ENCODE data around the gene MINDY1.

The MINDY1 gene

GRCh38 chr1:150955280-150955679 is 51.4 kb downstream of the MINDY1 start:
- no peak for ATAC-seq
- TF ChIP-seq CREB5 (CRISPR knock-in tag; IDR thresholded peaks at IDR 0.05; ENCODE audit: low read depth) (no peak), RARB (CRISPR knock-in tag; IDR thresholded peaks at IDR 0.05) (no peak), BACH2 (CRISPR knock-in tag; IDR thresholded peaks at IDR 0.05; ENCODE audit: borderline replicate concordance) (no peak), ZFP3 (CRISPR knock-in tag; IDR thresholded peaks at IDR 0.05) (no peak), TCF4 (CRISPR knock-in tag; IDR thresholded peaks at IDR 0.05; ENCODE audit: borderline replicate concordance) (no peak), OSR1 (CRISPR knock-in tag; IDR thresholded peaks at IDR 0.05) (no peak), ZNF565 (CRISPR knock-in tag; conservative IDR thresholded peaks at IDR 0.05; ENCODE audit: low read depth) (no peak), ESRRG (CRISPR knock-in tag; IDR thresholded peaks at IDR 0.05) (no peak), ISL1 (CRISPR knock-in tag; IDR thresholded peaks at IDR 0.05) (no peak), GLIS3 (CRISPR knock-in tag; IDR thresholded peaks at IDR 0.05) (no peak), PATZ1 (CRISPR knock-in tag; IDR thresholded peaks at IDR 0.05; ENCODE audit: borderline replicate concordance) (no peak), PPARA (CRISPR knock-in tag; IDR thresholded peaks at IDR 0.05; ENCODE audit: borderline replicate concordance) (no peak), CSRNP3 (CRISPR knock-in tag; IDR thresholded peaks at IDR 0.05) (no peak), ZC3H10 (CRISPR knock-in tag; IDR thresholded peaks at IDR 0.05) (no peak), CSDC2 (CRISPR knock-in tag; IDR thresholded peaks at IDR 0.05) (no peak), ZFP30 (CRISPR knock-in tag; IDR thresholded peaks at IDR 0.05) (no peak), TOX (CRISPR knock-in tag; IDR thresholded peaks at IDR 0.05; ENCODE audit: borderline replicate concordance) (no peak)
- TF ChIP-seq, protein P1, sequence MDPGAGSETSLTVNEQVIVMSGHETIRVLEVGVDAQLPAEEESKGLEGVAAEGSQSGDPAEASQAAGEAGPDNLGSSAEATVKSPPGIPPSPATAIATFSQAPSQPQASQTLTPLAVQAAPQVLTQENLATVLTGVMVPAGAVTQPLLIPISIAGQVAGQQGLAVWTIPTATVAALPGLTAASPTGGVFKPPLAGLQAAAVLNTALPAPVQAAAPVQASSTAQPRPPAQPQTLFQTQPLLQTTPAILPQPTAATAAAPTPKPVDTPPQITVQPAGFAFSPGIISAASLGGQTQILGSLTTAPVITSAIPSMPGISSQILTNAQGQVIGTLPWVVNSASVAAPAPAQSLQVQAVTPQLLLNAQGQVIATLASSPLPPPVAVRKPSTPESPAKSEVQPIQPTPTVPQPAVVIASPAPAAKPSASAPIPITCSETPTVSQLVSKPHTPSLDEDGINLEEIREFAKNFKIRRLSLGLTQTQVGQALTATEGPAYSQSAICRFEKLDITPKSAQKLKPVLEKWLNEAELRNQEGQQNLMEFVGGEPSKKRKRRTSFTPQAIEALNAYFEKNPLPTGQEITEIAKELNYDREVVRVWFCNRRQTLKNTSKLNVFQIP (CRISPR knock-in tag; IDR thresholded peaks at IDR 0.05; ENCODE audit: borderline replicate concordance, low read depth), result no peak
- TF ChIP-seq, protein P2, sequence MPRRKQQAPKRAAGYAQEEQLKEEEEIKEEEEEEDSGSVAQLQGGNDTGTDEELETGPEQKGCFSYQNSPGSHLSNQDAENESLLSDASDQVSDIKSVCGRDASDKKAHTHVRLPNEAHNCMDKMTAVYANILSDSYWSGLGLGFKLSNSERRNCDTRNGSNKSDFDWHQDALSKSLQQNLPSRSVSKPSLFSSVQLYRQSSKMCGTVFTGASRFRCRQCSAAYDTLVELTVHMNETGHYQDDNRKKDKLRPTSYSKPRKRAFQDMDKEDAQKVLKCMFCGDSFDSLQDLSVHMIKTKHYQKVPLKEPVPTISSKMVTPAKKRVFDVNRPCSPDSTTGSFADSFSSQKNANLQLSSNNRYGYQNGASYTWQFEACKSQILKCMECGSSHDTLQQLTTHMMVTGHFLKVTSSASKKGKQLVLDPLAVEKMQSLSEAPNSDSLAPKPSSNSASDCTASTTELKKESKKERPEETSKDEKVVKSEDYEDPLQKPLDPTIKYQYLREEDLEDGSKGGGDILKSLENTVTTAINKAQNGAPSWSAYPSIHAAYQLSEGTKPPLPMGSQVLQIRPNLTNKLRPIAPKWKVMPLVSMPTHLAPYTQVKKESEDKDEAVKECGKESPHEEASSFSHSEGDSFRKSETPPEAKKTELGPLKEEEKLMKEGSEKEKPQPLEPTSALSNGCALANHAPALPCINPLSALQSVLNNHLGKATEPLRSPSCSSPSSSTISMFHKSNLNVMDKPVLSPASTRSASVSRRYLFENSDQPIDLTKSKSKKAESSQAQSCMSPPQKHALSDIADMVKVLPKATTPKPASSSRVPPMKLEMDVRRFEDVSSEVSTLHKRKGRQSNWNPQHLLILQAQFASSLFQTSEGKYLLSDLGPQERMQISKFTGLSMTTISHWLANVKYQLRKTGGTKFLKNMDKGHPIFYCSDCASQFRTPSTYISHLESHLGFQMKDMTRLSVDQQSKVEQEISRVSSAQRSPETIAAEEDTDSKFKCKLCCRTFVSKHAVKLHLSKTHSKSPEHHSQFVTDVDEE (CRISPR knock-in tag; IDR thresholded peaks at IDR 0.05), result no peak

DNA sequence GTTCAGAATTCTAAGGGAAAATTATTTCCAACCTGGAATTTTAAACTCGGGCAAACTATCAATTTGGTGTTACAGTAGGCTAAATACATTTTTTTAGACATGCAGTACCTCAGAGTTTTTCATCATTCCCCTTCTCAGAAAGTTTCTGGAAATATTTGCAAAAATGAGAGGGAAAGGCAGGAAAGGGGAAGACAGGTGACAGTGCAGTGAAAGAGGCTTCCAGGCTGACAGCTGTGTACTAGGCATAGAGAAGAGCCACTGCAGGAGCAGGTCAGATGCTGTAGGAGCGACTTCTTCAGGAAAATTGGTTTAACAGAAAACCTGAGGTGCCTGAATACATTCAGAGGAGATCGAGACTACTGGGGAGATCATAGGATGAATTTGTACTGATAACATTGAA is 52.0 kb downstream of the MINDY1 start:
- ATAC-seq, result no peak
- TF ChIP-seq ZNF70 (CRISPR knock-in tag; IDR thresholded peaks at IDR 0.05) (no peak), ZNF565 (CRISPR knock-in tag; conservative IDR thresholded peaks at IDR 0.05; ENCODE audit: low read depth) (no peak)
